RPMI7951 (cell line): Measurements from ENCODE around the gene NDST1. TPM values are rescaled to one million over a fixed set of nuclear protein-coding genes. Genes with fewer than 3 reads are reported as not detected.
A peak's percentile ranks its signal among the peaks of the same experiment; 100 is the strongest.
"Not testable (repeated sequence)": the region's sequence is repeated elsewhere in the genome, so short reads cannot be mapped to it uniquely, and the experiment has no call there.

Experiments used
- DNase-seq: peaks from one replicate; pipeline ENCODE4 v3.0.0-alpha.2; 2012; ENCODE audit warnings: low read depth
- total RNA-seq: library from RNA; depleted of rRNA; stranded (reverse); fragments of >200 nt; shearing (Covaris generic); gene quantifications from 2 replicates; pipeline ENCODE4 v1.2.3, GENCODE V29; 2014

The NDST1 gene
- total RNA-seq, 1 experiment from 2014 or later, result 18.5 TPM

DNA sequence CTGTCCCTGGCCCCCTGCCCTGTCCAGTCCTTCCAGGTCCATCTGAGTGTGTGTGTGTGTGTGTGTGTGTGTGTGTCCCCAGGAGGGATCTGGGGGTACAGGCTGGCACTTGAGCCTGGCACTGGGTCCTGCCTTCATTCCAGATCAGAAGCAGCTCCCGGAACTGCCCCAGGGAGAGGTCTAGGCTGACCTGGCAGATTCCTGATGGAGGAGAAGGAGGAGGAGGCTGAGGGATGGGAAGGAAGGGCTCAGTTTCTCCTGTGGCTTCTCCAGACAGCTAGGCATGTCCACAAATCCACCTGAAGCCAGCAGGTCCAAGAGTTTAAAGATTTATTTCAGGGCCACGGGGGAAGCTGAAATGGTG, 328 bp downstream of the NDST1 start:
- DNase-seq, result no peak

DNA sequence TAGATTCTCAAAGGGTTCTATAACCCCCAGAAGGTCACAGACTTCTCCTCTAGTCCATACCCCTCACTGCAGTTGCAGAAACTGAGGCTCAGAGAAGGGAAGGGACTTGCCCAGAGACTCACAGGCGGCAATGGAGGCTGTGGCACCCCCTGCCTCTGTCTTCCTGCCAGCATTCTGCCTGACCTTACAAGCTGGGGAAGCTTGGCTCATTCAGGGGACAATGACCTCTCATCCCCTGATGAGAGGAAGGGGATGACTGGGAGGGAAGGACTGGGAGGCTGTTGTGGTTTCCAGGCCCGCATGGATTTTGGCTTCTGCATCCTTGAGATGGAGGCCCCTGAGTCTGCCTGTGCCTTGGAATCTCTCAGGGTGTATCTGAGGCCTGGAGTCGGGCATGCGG, 897 bp downstream of the NDST1 start:
- DNase-seq, result no peak

DNA sequence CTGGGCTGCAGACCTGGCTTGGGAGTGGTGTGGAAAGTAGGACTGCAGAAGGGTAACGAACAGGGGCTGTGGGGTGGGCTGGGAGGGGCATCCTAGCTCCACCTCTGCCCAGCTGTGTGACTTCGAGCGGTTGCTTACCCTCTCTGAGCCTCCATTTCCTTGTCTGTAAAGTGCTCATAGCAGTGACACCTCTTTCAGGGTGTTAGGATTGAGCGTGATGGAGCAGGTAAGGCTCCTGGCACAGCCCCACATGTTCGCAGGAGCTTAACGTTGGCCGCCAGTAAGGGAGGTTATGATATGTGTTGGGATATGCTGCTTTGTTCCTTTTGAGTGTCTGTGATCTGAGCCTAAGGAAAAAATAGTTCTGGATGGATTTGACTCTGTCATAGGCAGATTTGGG, 2.1 kb downstream of the NDST1 start:
- no peak for DNase-seq

DNA sequence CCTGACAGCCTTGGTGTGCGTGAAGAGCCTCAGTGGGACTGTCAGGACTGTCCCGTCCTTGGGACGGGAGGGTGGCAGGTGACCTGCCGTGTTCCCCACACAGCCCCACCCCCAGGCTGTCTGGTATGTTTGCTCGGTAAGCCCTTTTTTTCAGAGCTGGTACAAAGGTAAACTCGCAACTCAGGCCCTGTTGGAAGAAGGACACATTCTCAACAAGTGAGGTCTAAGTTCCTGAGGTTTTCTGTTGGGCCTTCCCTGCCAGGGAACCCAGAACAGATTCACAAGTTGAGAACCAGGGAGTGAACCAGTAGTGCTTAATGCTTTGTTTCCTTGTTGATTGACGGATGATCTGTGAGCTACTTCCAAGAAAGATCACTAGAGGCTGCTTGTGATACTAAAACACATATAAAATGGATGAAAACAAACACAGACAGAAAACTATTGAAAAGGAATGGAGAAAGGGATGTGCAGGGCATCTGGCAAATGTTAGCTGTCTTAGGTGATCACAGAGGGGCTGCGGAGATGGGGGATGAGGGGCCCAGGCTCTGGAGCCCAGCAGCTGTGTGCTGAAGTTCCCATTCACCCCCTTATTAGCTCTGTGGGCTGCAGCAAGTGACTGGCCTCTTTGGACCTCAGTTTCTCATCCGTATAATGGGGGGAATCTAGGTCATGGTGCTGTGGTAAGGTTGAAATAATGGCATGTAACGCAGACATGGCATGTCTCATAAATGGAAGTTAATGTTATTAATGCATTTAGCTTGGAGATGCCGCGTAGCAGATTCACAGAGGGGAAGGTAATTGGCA, 2.7 kb downstream of the NDST1 start:
- no peak for DNase-seq

DNA sequence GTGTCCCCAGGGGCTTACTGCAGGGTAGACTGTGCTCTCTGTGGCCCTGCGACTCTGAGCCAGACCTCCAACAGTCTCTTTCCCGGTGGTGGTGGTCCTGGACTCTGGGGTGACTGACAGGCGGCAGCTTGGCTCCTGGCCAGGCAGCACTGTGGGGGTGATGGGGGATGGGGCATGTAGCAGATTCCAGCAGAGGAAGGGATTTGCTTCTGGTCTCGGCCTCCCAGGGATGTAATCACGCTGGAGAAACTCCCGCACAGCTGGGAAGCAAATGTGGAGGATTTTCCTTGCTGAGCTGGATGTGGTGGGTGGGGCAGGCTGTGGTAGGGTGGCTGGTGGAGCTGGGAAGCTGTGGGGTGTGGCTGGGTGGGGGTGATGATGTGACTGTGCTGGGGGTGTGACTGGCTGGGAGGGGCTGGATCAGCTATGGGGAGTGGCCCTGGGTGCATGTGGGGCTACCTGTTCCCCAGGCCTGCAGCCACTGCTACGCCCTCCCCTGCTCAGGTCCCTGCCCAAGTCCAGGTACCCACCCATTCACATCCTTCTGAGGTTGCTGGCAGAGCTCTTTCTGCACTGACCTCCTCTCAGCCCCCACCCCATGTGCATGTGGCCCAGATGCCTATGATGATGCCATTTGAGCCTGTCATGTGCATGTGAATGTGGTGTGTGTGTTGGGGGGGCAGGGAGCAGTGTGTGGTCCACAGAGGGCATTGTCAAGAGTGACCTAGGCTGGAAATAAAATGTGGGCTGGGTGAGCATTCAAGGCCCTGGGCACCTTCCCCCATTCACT, 3.8 kb downstream of the NDST1 start:
- DNase-seq, result peak; percentile 82

DNA sequence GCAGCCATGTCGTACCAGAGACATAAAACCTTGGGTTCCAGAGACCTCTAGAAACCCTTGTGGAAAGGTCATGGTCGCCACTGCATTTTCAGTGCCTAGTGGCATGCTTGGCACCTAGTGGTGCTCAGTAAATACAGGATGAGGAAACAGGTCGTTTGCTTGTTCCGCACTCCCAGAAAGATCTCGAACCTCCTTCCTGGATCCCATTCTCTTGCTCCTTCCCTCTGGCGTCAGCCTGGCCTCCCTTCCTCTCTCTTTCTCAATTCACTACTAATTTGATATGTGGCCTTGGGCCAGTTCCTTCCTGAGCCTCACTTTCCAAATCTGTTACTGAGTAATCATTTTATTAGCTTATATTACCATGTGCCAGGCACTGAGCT, 4.4 kb downstream of the NDST1 start:
- DNase-seq, result no peak

DNA sequence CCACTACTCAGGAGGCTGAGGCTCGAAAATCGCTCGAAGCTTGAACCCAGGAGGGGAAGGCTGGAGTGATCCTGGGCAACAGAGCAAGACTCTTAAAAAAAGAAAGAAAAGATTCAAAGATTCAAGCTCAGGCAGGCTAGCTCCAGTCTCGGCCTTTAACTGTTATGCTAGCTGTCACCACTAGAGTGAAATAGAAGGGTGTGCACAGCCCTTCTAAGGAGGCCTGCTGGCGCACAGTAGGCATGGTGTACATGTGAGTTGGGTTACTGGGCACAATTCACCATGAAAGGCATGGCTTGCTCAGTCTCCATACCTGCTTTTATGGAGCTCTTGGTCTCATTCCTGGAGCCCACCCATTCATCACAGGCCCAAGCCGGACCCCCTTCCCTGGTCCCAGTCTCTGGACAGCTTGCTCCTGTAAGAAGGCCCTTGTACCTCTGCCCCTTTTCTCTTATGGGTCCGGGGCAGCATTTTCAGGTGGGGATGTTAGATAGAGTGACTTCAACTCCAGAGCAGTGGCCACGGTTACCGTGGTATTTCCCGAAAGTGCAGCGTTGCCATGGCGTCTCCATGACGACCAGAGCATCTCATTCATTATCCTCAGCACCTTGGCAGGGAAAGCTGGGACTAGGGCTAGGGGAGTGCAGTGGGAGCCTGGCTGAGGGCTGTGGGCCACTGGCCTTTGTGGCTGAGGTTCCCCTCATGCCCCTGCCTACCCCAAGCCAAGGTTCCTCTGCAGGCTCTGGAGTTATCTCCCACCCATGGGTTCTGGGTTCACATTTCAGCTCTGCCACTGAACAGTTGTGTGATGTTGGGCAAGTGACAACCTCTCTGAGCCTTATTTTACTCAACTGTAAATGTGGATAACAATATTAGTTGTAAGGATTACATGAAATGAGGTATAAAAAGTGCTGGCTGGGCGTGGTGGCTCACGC, 5.7 kb downstream of the NDST1 start:
- peak; percentile 31 for DNase-seq

DNA sequence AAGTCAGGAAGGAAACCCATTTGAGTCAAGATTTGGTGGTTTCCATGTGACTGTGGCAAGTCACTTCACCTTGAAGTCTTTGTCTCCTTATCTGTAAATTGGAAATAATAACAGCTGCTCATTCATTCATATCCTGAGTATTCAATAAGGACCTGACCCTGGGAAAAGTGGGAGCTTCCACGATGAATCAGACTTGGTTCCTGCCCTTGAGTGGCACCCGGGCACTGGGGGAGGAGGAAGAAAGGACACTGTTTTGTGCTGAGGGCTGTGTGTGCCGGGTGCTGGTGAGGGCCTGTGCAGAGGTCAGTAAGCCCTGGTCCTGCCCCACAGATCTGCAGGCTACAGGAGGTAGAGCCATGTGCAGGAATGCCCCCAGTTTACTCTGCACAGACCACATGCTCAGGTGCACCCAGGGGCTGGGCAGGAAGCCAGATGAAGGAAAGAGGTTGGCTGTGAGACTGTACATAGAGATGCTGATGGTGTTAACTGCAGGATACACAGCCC, 6.8 kb downstream of the NDST1 start:
- DNase-seq, result peak; percentile 65

DNA sequence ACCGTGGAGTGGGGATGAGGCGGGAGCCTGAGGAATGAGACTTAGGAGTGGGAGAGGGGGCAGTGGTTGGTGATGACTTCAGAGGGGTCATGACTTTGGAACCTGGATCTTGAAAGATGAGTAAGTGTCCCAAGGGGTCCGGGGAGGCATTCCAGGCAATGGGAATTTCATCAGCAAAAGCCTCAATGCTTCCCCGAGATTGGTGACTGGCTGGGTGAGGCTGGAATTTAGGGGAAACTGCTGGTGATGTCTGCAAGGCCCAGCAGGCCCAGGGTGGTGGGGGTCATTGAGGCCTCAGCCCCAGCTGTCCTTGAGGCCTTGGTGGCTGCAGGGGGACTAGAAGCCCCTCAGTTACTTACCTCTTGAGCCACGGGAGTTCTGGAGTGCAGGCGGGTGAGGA, 7.5 kb downstream of the NDST1 start:
- peak; percentile 58 for DNase-seq

DNA sequence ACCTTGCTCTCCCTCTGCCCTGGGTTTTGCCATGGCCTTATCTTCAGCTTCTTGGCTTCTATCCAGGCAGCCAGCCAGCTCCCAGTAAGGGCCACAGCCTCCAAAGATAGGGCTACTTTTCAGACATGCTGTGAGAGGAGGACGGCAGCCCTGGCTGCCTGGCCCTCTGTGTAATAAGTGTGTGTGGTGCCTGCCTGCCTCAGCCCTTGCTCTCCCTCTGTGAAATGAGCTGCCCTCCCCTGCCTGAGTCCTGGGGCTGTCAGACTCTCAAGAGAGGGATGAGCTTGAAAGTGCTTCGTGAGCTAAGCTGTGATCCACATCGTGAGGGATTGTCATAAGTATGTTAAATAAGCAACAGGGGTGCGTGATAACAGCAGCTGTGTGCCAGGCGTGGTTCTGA, 8.1 kb downstream of the NDST1 start:
- peak; percentile 54 for DNase-seq

DNA sequence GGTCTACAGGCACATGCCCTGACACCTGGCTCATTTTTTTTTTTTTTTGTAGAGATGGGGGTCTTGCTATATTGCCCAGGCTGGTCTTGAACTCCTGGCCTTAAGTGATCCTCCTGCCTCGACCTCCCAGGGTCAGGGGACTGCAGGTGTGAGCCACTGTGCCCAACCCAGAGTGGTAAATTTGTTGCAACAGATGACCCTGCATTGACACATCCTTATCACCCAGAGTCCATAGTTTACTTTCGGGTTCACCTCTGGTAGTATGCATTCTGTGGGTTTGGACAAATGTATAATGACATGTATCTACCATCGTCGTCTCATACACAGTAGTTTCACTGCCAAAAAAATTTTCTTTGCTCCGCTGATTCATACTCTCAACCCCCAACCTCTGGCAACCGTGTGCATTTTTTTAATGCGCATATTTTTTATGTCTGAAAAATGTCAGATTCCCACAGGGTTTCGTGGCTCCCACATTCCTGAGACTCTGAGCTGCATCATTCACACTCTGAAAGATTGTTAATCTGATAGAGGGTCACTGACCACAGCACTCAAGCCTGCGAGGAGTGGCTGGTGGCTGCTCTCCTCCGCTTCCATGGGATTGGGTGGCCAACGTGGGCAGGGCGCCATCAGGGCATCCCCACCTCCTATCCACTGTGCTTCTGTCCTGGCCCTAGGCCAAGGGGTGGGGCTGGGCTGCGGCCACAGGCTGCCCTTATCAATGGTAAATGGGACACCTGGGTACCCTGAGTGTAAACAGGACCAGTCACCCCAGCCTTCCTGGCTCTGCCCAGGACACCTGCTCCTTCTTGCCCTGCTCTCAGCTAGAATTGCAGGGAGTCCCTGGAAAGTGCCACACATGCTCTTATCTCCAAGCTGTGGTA, 9.6 kb downstream of the NDST1 start:
- DNase-seq, result peak; percentile 92

DNA sequence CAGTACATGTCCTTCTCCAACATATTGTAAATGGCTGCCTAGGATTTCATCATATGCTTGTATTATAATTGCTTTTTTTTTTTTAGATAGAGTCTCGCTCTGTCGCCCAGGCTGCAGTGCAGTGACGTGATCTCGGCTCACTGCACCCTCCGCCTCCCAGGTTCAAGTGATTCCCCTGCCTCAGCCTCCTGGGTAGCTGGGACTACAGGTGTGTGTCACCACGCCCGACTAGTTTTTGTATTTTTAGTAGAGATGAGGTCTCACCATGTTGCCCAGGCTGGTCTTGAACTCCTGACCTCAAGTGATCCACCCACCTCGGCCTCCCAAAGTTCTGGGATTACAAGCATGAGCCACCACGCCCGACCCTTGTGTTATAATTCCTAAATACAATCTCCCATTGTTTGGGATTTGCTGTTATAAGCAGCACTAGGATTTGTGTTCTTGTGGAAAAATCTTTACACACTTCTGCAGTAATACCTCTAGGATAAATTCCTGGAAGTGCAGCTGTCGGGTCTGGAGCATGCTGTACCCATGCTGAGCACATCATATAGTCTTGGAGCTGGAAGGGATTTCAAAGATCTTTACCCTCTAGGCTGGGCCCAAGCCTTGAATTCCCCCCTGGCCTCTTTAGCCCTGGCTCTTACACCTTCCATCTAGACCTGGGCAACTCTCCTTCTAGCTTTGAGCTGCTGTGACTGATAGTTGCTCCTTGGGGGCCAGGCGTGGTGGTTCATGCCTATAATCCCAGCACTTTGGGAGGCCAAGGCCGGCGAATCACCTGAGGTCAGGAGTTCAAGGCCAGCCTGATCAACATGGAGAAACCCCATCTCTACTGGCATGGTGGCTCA, 11.0 kb downstream of the NDST1 start:
- DNase-seq, result not testable (repeated sequence)

DNA sequence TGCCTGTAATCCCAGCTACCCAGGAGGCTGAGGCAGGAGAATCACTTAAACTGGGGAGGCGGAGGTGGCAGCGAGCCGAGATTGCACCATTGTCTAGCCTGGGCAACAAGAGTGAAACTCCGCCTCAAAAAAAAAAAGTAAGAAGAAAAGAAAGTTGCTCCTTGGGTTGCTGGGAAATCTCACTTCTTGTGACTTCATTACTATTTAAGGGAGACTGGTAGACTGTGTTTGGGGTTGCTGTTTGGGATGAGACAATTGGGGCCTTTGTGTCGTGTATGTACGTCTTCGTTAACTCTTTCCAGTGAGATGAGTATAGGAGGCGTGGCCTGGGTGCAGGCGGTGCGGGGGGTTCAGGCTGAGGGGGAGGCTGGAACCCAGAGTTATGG, 11.6 kb downstream of the NDST1 start:
- no peak for DNase-seq

DNA sequence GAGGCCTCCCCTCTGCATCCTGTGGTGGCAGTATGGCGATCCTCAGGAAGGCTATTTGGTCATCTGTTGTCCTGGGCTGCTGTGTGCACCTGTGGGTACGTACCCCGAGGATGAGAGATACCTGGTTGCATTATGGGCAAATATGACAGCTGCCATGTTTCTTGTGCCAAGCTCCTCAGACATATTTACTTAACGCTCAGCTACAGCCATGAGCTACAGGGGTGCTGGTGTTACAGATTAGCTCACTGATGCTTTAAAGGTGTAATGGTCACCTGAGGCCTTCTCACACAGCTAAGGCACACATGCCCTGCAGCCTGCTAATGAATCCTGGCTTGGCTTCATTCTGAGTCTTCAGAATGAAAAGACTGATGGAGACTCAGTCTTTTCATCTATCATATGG, 12.0 kb downstream of the NDST1 start:
- DNase-seq, result no peak

DNA sequence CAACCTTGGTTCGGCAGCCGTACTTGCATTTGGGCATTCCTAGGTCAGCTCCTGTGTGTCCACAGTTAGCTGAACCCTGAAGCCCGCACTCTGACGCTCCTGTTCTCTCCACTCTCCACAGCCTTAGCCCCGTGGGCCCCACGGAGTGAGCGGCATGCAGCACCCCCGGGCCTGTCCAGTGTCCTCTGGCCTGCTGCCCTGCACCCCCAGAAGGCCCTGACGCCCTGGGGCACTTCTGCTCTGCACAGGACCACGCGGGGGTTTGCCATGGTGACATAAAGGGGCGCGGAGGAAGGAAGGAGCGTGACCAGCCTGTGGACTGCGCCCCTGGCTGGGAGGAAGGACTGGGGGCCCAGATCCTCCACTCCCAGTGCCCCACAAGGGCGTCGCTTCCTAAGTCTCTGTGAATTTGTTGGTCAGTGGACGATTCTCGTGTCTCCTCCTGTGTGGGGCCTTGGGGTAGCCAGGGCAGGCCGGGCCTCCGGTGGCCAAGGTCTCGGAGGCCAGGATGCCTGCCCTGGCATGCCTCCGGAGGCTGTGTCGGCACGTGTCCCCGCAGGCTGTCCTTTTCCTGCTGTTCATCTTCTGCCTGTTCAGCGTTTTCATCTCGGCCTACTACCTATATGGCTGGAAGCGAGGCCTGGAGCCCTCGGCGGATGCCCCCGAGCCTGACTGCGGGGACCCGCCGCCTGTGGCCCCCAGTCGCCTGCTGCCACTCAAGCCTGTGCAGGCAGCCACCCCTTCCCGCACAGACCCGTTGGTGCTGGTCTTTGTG, 13.0 kb downstream of the NDST1 start:
- DNase-seq, result no peak

DNA sequence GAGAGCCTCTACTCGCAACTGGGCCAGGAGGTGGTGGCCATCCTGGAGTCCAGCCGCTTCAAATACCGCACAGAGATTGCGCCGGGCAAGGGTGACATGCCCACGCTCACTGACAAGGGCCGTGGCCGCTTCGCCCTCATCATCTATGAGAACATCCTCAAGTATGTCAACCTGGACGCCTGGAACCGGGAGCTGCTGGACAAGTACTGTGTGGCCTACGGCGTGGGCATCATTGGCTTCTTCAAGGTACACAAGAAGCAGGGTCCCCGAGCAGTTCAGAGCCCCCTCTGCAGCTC, 13.5 kb downstream of the NDST1 start:
- DNase-seq, result no peak

DNA sequence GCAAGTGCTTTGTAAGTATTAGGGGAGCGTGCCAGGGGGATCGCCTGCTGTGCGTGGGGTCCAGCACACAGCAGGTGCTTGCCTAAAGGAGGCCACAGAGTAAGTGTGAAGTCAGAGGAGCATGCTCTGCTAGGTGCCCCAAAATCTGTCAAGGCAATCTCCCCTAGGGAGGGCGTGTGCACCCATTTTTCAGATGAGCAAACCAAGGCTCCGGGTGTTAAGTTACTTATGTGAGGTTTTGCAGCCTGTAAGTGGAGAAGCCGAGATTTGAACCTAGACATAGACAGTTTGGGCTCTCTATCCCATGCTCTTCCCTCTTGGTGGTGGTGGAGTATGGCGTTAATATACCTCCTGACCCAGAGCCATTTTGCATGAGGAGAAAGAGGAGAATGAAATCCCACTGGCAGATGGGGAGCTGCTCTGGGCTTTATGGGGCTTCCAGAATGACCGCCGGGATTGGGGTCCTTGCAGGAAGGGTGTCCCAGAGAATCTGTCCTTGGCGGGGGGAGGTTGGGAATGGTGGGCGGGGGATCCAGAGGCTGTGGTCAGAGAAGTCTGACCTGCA, 14.1 kb downstream of the NDST1 start:
- DNase-seq, result no peak

DNA sequence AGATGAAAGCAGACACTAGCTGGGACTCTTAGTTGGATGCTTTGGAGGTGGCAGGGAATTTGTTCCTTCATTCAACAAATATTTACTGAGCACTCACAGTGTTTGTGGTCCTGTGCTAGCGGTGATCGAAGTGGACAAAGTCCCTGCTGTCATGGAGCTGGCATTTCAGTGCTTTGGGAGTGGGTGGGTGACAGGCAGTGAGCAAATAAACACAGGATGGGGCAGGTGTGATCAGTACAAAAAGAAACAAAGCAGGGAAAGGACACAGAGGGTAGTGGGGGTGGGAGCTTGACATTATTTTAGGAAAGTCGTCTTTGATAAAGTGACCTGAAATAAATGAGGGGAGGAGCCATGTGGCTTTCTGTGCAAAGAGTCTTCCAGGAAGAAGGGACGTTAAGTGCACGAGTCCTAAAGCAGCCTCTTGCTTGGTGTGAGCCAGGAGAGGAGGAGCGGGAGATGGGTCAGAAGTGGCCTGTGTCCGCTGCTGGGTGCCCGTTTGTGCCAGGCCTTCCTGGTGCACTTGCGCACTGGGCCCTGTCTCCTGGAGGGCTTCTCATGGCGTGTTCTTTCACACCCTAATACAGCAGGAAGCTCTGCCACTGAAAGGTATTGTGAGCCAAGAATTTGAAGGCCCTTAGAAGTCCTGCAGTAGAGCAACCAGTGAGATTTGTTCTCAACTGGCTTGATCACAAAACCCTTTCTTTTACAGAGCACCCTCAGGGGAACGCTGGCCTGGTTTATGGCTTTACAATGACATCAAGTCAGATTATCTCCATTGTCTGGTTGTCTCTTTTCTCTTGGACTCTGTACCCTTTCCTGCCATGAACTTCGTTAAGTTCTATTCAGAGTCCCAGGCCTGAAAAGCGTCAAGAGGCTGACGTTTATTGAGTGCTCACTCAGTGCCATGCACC, 14.8 kb downstream of the NDST1 start:
- no peak for DNase-seq
